Bone marrow (tissue), 2 donors: ENCODE data around the gene OPA3.

Experiments
- DNase-seq, 2 donors: peaks; one replicate each; lab custom pipeline; 2025; lab: John Stamatoyannopoulos, UW

Gene OPA3

GRCh38 chr19:45503909-45504308 lies 80.7 kb downstream of the OPA3 start:
- DNase-seq: no peak

GRCh38 chr19:45502111-45502510 lies 82.5 kb downstream of the OPA3 start:
- no peak for DNase-seq

- no peak for DNase-seq
These were observed 82.9 kb downstream of the OPA3 start for GRCh38 chr19:45501730-45502014.

- no peak for DNase-seq
These were observed 83.5 kb downstream of the OPA3 start for GRCh38 chr19:45500918-45501729.

GRCh38 chr19:45499196-45500180 lies 85.1 kb downstream of the OPA3 start:
- DNase-seq: peak in 1 of 2 donors; percentile 37

- peak; percentile 33 to 54 for DNase-seq
These were observed 86.0 kb downstream of the OPA3 start, which contains the start of gene PPM1N for GRCh38 chr19:45498411-45499195. Gene PPM1N (plus strand): TSS chr19:45498443. CDS start chr19:45498473, 30 bp downstream.

- DNase-seq: no peak
These were observed 86.8 kb downstream of the OPA3 start for GRCh38 chr19:45497791-45498190.

- peak in 1 of 2 donors; percentile 25 for DNase-seq
These were observed 88.2 kb downstream of the OPA3 start for GRCh38 chr19:45496349-45496953.

GRCh38 chr19:45495178-45495577 lies 89.4 kb downstream of the OPA3 start:
- no peak for DNase-seq

- DNase-seq: no peak
These were observed 90.2 kb downstream of the OPA3 start for GRCh38 chr19:45494261-45494916.

- DNase-seq: no peak
These were observed 91.8 kb downstream of the OPA3 start for GRCh38 chr19:45492627-45493470.

- DNase-seq: no peak
These were observed 92.4 kb downstream of the OPA3 start for GRCh38 chr19:45492137-45492626.

GRCh38 chr19:45489216-45489855 lies 95.3 kb downstream of the OPA3 start:
- no peak for DNase-seq

- DNase-seq: no peak
These were observed 95.9 kb downstream of the OPA3 start for GRCh38 chr19:45488708-45489107.

- peak; percentile 92 to 95 for DNase-seq
These were observed 99.1 kb downstream of the OPA3 start for GRCh38 chr19:45485305-45486077.

GRCh38 chr19:45484273-45484945 lies 100.2 kb downstream of the OPA3 start:
- no peak for DNase-seq

- no peak for DNase-seq
These were observed 101.6 kb downstream of the OPA3 start for GRCh38 chr19:45483033-45483432.
